GM12878 (cell line): ENCODE data around the gene GAS6. TPM values are rescaled to one million over a fixed set of nuclear protein-coding genes. Genes with fewer than 3 reads are reported as not detected.

Experiments
- ATAC-seq: fragments of 200-7000 bp; cut with Tn5 transposase; 3 replicates; pipeline ENCODE4 v1.9.1; 2020; ENCODE audit warnings: mild to moderate bottlenecking, moderate library complexity
- BruUV-seq: library from RNA; stranded (reverse); fragments of 400-500 nt; replicated peaks from 2 replicates; lab custom pipeline; 2021; lab: Mats Ljungman, UMichigan
- CTCF ChIA-PET: fragments of 300-600 bp; sonication (Branson Sonifier 250); formaldehyde crosslinking; extraction: SDS; loops from one replicate; lab custom pipeline; 2021; ENCODE audit warnings: inconsistent platforms; lab: Yijun Ruan, JAX
- POLR2A ChIA-PET: fragments of 350-600 bp; formaldehyde crosslinking; extraction: SDS; loops from one replicate; lab custom pipeline; 2021; ENCODE audit warnings: inconsistent platforms; lab: Charles Lee
- RAD21 ChIA-PET: fragments of 300-600 bp; sonication (Branson Sonifier 250); formaldehyde crosslinking; loops from one replicate; lab custom pipeline; 2023; ENCODE audit warnings: antibody characterized with exemption; ENCODE audit not compliant: unreplicated experiment; lab: Charles Lee
- SMC1A ChIA-PET: fragments of 300-600 bp; sonication (Branson Sonifier 250); formaldehyde crosslinking; loops from one replicate; lab custom pipeline; 2023; ENCODE audit not compliant: unreplicated experiment, uncharacterized antibody; lab: Charles Lee
- DNase-seq: peaks from one replicate; pipeline ENCODE4 v3.0.0-alpha.2; 2011; ENCODE audit warnings: low read depth, low spot score
- FAIRE-seq: peaks from 3 replicates; lab custom pipeline; 2011; peaks lifted over from hg19 to GRCh38; lab: Jason Lieb, UNC
- H2AFZ ChIP-seq: 2 replicates; pipeline ENCODE4 v1.6.0; 2011; ENCODE audit warnings: low read depth, low read length, control low read depth; ENCODE audit not compliant: control insufficient read depth
- H3K27ac ChIP-seq: 2 replicates; pipeline ENCODE4 v1.5.1; 2011; ENCODE audit warnings: control low read depth; ENCODE audit not compliant: control insufficient read depth, insufficient read depth
- H3K27me3 ChIP-seq, 2 experiments: replicated peaks in 1 of 2; 2 replicates each; pipeline versions ENCODE4 v1.6.0 to v1.6.1; 2011; ENCODE audit warnings: low read length in 1 of 2; ENCODE audit not compliant: control insufficient read depth in 2 of 2, insufficient read depth in 2 of 2
- H3K36me3 ChIP-seq, 2 experiments: 2 replicates each; pipeline ENCODE4 v1.5.1; 2011; ENCODE audit warnings: low read length in 1 of 2; ENCODE audit not compliant: control insufficient read depth in 2 of 2, insufficient read depth in 2 of 2
- H3K4me1 ChIP-seq: 2 replicates; pipeline ENCODE4 v1.6.1; 2011; ENCODE audit warnings: mild to moderate bottlenecking, low read length, moderate library complexity, mixed read lengths; ENCODE audit not compliant: control insufficient read depth, insufficient read depth
- H3K4me2 ChIP-seq: 2 replicates; pipeline ENCODE4 v1.6.0; 2011; ENCODE audit warnings: control low read depth; ENCODE audit not compliant: control insufficient read depth, insufficient read depth
- H3K4me3 ChIP-seq: fragments of 200-600 bp; sonication (generic); 2 replicates; pipeline ENCODE4 v1.5.1; 2016
- H3K79me2 ChIP-seq: 2 replicates; pipeline ENCODE4 v1.6.0; 2011; ENCODE audit warnings: low read length; ENCODE audit not compliant: control insufficient read depth, insufficient read depth
- H3K9ac ChIP-seq: 2 replicates; pipeline ENCODE4 v1.8.0; 2011; ENCODE audit warnings: low read length, control low read depth, mixed read lengths; ENCODE audit not compliant: control insufficient read depth, insufficient read depth
- H3K9me3 ChIP-seq: replicated peaks from 3 replicates; pipeline ENCODE4 v1.5.1; 2011; ENCODE audit warnings: mild to moderate bottlenecking, low read length; ENCODE audit not compliant: control insufficient read depth, insufficient read depth
- H4K20me1 ChIP-seq: 2 replicates; pipeline ENCODE4 v1.6.0; 2011; ENCODE audit not compliant: control insufficient read depth, insufficient read depth
- ATF7 ChIP-seq: fragments of 450-650 bp; IDR thresholded peaks from 2 replicates; pipeline ENCODE4 v1.6.1; 2016; ENCODE audit warnings: low read depth, mild to moderate bottlenecking
- BACH1 ChIP-seq: fragments of 450-650 bp; IDR thresholded peaks from 2 replicates; pipeline ENCODE4 v1.6.1; 2017; ENCODE audit warnings: mild to moderate bottlenecking, borderline replicate concordance
- CBFB ChIP-seq: IDR thresholded peaks from 2 replicates; pipeline ENCODE4 v1.6.1; 2016; ENCODE audit warnings: antibody characterized with exemption, low read depth
- CBX5 ChIP-seq: sonication (generic); IDR thresholded peaks from 2 replicates; pipeline ENCODE4 v1.6.1; 2016; ENCODE audit warnings: low read depth, moderate library complexity, mild to moderate bottlenecking, inconsistent platforms
- CEBPB ChIP-seq, 2 experiments: fragments of 150-350 bp in 1 of 2; IDR thresholded peaks; 2 replicates each; pipeline ENCODE4 v1.6.1; 2012 to 2014; ENCODE audit warnings: low read depth in 2 of 2, low read length in 2 of 2, borderline replicate concordance in 1 of 2, inconsistent platforms in 1 of 2
- CHD1 ChIP-seq: IDR thresholded peaks from 2 replicates; pipeline ENCODE4 v1.6.1; 2012; ENCODE audit warnings: low read depth, low read length, improper control_type of control experiment
- EED ChIP-seq: sonication (generic); IDR thresholded peaks from 2 replicates; pipeline ENCODE4 v1.6.1; 2016; ENCODE audit warnings: antibody characterized with exemption, low read depth
- EP300 ChIP-seq, 2 experiments: fragments of 150-350 bp in 1 of 2; IDR thresholded peaks; 2 replicates each; pipeline ENCODE4 v1.6.1; 2011 to 2012; ENCODE audit warnings: low read depth in 2 of 2, low read length in 2 of 2, borderline replicate concordance in 1 of 2, improper control_type of control experiment in 1 of 2, inconsistent platforms in 1 of 2; ENCODE audit not compliant: control insufficient read depth in 1 of 2
- FOS ChIP-seq: IDR thresholded peaks from 3 replicates; pipeline ENCODE4 v1.6.1; 2011; ENCODE audit warnings: borderline replicate concordance; ENCODE audit not compliant: insufficient read length; ENCODE audit errors: extremely low read depth
- MTA3 ChIP-seq: IDR thresholded peaks from 2 replicates; pipeline ENCODE4 v1.6.1; 2012; ENCODE audit warnings: low read length, inconsistent platforms, borderline replicate concordance
- NBN ChIP-seq: fragments of 450-650 bp; IDR thresholded peaks from 2 replicates; pipeline ENCODE4 v1.6.1; 2016
- NR2C2 ChIP-seq: IDR thresholded peaks from 2 replicates; pipeline ENCODE4 v1.6.1; 2011; ENCODE audit warnings: borderline replicate concordance, low read depth; ENCODE audit not compliant: control insufficient read depth, insufficient read length
- RCOR1 ChIP-seq: conservative IDR thresholded peaks from 2 replicates; pipeline ENCODE4 v1.6.1; 2012; ENCODE audit warnings: low read depth, low read length, improper control_type of control experiment
- RFX5 ChIP-seq: IDR thresholded peaks from 2 replicates; pipeline ENCODE4 v1.6.1; 2011; ENCODE audit warnings: low read depth, low read length, improper control_type of control experiment
- SIX5 ChIP-seq: IDR thresholded peaks from 2 replicates; pipeline ENCODE4 v1.6.1; 2011; ENCODE audit warnings: mild to moderate bottlenecking, low read depth, low read length, moderate library complexity; ENCODE audit not compliant: severe bottlenecking
- ZBED1 ChIP-seq: IDR thresholded peaks from 2 replicates; pipeline ENCODE4 v1.6.1; 2016; ENCODE audit warnings: borderline replicate concordance
- ZNF217 ChIP-seq: fragments of 450-650 bp; IDR thresholded peaks from 2 replicates; pipeline ENCODE4 v1.6.1; 2017; ENCODE audit warnings: antibody characterized with exemption, mild to moderate bottlenecking
- ZNF384 ChIP-seq: IDR thresholded peaks from 2 replicates; pipeline ENCODE4 v1.6.1; 2012; ENCODE audit warnings: low read depth, mild to moderate bottlenecking, low read length, improper control_type of control experiment, borderline replicate concordance
- WGBS: methylation state at CpG from one replicate; pipeline ENCODE4 v1.1.6; 2016; ENCODE audit warnings: low lambda C conversion rate; ENCODE audit not compliant: insufficient replicate concordance, insufficient coverage; ENCODE audit errors: missing lambda C conversion rate; 5-methylcytosine and 5-hydroxymethylcytosine counted together
- in situ Hi-C: fragments of 300-500 bp; cut with MboI; formaldehyde crosslinking; loops from 9 replicates; pipeline ENCODE4 v1.14.3; 2018; ENCODE audit warnings: mixed read lengths
- intact Hi-C: fragments of 100-400 bp; cut with micrococcal nuclease; formaldehyde crosslinking; loops from one replicate; pipeline ENCODE4 v1.14.2; 2022; ENCODE audit not compliant: unreplicated experiment
- polyA plus RNA-seq, 11 experiments: library from polyadenylated mRNA; depleted of rRNA in 4 of 11; unstranded in 6 of 11; stranded (reverse) in 5 of 11; fragments of >200 nt; fragmentation: Nextera tagmentation in 4 of 11; fragmentation: Illumina TruSeq in 1 of 11; extraction: Ambion mirVana in 4 of 11; extraction: Trizol in 1 of 11; gene quantifications; 1 replicate in 1 of 11; 2 replicates in 10 of 11; pipeline versions ENCODE4 v1.2.1 to v1.2.3, GENCODE V29; 2011 to 2016; ENCODE audit warnings: inconsistent platforms in 2 of 11, missing spikeins in 2 of 11, low read depth in 1 of 11
- total RNA-seq, 4 experiments: library from RNA; depleted of rRNA in 3 of 4; stranded (reverse); fragments of >200 nt in 3 of 4; fragmentation: Illumina TruSeq in 1 of 4; extraction: Trizol in 1 of 4; gene quantifications; 2 replicates each; pipeline versions ENCODE4 v1.2.1 to v1.2.3, GENCODE V29; 2013 to 2021
- TF ChIP-seq, protein P1 (sequence below): IDR thresholded peaks from 2 replicates; pipeline ENCODE4 v1.6.1; 2011; ENCODE audit warnings: mild to moderate bottlenecking, low read depth, low read length, moderate library complexity; ENCODE audit not compliant: insufficient replicate concordance
- TF ChIP-seq, protein P2 (sequence below): fragments of 450-650 bp; IDR thresholded peaks from 2 replicates; pipeline ENCODE4 v1.6.1; 2016; ENCODE audit warnings: mild to moderate bottlenecking

Gene GAS6
- total and polyA plus RNA-seq, 10 of the 15 experiments (the other 5 are each of a cell fraction or from before 2014, with no cell fraction given): 0.03 to 0.59 (median 0.10) TPM; not detected in 2

DNA sequence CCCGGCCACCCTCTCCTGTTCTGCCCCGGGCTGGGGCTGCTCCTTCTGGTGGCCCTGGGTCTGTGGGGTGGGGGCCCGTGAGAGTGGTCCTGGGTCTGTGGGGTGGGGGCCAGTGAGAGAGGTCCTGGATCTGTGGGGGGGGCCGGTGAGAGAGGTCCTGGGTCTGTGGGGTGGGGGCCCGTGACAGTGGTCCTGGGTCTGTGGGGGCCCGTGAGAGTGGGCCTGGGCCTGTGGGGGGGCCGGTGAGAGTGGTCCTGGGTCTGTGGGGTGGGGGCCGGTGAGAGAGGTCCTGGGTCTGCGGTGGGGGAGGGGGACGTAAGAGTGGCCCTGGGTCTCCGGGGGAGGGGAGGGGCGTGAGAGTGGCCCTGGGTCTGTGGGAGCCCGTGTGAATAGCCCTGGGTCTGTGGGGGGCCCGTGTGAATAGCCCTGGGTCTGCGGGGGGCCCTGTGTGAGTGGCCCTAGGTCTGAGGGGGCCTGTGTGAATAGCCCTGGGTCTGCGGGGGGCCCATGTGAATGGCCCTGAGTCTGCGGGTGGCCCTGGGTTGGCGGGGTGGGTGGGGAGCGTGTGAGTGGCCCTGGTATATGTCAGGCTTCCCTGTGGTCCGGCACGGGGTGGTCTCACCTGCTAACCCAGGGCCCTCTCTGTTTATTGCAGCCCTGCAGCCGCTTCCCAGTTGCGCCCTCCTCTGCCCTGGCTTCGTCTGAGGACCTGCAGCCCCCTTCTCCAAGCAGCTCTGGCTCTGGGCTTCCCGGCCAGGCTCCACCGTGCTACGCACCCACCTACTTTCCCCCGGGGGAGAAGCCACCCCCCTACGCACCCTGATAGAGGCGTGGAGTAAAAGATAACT, 52.6 kb downstream of the GAS6 start:
- ChIA-PET SMC1A (no interaction called here), POLR2A (no interaction called here), CTCF (no interaction called here), RAD21 (no interaction called here)
- no TSS peak for BruUV-seq
- Histone ChIP-seq H3K4me1 (no peaks in the 10 kb centered on the region), H3K4me2 (no peak overlapping the region), H3K9ac (no peak overlapping the region), H3K27me3 (no peaks in the 10 kb centered on the region), H3K36me3 (no peaks in the 10 kb centered on the region), H3K27ac (no peak overlapping the region), H3K79me2 (no peaks in the 10 kb centered on the region; the same call in 1 of the 2 replicates), H3K9me3 (peaks cover 7% of the 10 kb centered on the region; the same call in 2 of the 3 replicates), H4K20me1 (no peaks in the 10 kb centered on the region), H3K4me3 (no peak overlapping the region), H2AFZ (no peak overlapping the region)
- WGBS: 51% methylated on average over 16 of the region's 30 CpGs
- in situ Hi-C loops (no loop called here), intact Hi-C loops (loop anchor here (10.0 kb wide), 1 partner anchor 333 kb away; no protein-coding TSS in a partner anchor)
- FAIRE-seq (no peak), ATAC-seq (no peak), DNase-seq (no peak)
- TF ChIP-seq ATF7: no peak
- no peak for TF ChIP-seq EP300 (IDR thresholded peaks at IDR 0.05; ENCODE audit: borderline replicate concordance in 1 of 2, control insufficient read depth in 1 of 2, low read depth in 2 of 2, low read length in 2 of 2)
- TF ChIP-seq CHD1: no peak
- no peak for TF ChIP-seq RFX5
- no peak for TF ChIP-seq CBX5
- no peak for TF ChIP-seq CEBPB (IDR thresholded peaks at IDR 0.05; ENCODE audit: borderline replicate concordance in 1 of 2, low read depth in 2 of 2, low read length in 2 of 2)
- TF ChIP-seq NR2C2: no peak
- no peak for TF ChIP-seq MTA3
- no peak for TF ChIP-seq SIX5
- no peak for TF ChIP-seq ZNF217
- TF ChIP-seq CBFB: no peak
- TF ChIP-seq, protein P1, sequence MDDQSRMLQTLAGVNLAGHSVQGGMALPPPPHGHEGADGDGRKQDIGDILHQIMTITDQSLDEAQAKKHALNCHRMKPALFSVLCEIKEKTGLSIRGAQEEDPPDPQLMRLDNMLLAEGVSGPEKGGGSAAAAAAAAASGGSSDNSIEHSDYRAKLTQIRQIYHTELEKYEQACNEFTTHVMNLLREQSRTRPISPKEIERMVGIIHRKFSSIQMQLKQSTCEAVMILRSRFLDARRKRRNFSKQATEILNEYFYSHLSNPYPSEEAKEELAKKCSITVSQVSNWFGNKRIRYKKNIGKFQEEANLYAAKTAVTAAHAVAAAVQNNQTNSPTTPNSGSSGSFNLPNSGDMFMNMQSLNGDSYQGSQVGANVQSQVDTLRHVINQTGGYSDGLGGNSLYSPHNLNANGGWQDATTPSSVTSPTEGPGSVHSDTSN: no peak
- no peak for TF ChIP-seq EED
- no peak for TF ChIP-seq ZBED1
- no peak for TF ChIP-seq NBN
- TF ChIP-seq, protein P2, sequence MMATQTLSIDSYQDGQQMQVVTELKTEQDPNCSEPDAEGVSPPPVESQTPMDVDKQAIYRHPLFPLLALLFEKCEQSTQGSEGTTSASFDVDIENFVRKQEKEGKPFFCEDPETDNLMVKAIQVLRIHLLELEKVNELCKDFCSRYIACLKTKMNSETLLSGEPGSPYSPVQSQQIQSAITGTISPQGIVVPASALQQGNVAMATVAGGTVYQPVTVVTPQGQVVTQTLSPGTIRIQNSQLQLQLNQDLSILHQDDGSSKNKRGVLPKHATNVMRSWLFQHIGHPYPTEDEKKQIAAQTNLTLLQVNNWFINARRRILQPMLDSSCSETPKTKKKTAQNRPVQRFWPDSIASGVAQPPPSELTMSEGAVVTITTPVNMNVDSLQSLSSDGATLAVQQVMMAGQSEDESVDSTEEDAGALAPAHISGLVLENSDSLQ: no peak
- TF ChIP-seq BACH1: no peak
- no peak for TF ChIP-seq RCOR1
- TF ChIP-seq ZNF384: no peak
- no peak for TF ChIP-seq FOS
